ENCODE measurements around the gene NPM1.
"Not testable (repeated sequence)": the region's sequence is repeated elsewhere in the genome, so short reads cannot be mapped to it uniquely, and the experiment has no call there.

Gene NPM1

DNA sequence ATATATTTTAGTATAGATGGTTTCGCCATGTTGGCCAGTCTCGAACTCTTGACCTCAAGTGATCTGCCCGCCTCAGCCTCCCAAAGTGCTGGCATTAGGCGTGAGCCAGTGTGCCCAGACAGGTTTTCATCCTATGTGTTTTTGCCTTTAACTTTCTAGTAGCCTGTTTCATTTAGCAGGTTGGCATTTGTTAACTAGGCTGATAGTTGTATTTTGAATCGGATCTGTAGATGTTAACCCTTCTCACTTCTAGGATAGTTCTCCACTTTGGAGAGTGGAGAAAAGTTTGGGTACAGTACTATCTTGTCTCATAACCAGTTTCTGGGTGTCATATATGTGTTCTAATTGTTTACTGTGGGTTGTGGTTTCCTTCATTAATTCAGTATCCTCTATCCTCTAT is 24.5 kb downstream of the NPM1 start:
- DNase-seq (ENCODE audit: low read depth in 2 of 2, low spot score in 1 of 2) = no peak

- no peak for DNase-seq (ENCODE audit: low read depth in 2 of 2, low spot score in 1 of 2)
Measured at GRCh38 chr5:171413153-171413910, 25.7 kb downstream of the NPM1 start.

DNA sequence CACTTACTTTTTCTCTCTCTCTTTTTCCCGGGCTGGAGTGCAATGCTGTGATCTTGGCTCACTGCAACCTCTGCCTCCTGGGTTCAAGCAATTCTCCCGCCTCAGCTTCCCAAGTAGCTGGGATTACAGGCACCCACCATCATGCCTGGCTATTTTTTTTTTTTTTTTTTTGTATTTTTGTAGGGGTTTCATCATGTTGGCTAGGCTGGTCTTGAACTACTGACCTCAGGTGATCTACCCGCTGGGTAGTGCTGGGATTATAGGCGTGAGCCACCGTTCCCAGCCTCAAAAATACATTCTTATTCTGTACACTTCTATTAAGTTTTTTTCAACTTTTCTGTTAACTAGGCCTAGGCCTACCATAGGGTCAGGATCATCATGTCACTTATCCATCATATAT is 26.3 kb downstream of the NPM1 start:
- DNase-seq (ENCODE audit: low read depth in 2 of 2, low spot score in 1 of 2) = not testable (repeated sequence)

- DNase-seq (ENCODE audit: low read depth in 2 of 2, low spot score in 1 of 2) = no peak
Measured at GRCh38 chr5:171415115-171415730, 27.6 kb downstream of the NPM1 start.

- DNase-seq (ENCODE audit: low read depth in 2 of 2, low spot score in 1 of 2) = no peak
Measured at GRCh38 chr5:171416160-171417049, 28.8 kb downstream of the NPM1 start.

- DNase-seq (ENCODE audit: low read depth in 2 of 2, low spot score in 1 of 2) = peak in 1 of 2 donors; percentile 11
Measured at GRCh38 chr5:171418316-171418981, 30.8 kb downstream of the NPM1 start.

- DNase-seq (ENCODE audit: low read depth in 2 of 2, low spot score in 1 of 2) = no peak
Measured at GRCh38 chr5:171418982-171419687, 31.5 kb downstream of the NPM1 start, which contains the start of gene FGF18. Gene FGF18, plus strand, starts transcription at chr5:171419647. Its CDS starts 553 bp downstream, at chr5:171420200.

GRCh38 chr5:171419688-171420430 is 32.2 kb downstream of the NPM1 start:
- no peak for DNase-seq (ENCODE audit: low read depth in 2 of 2, low spot score in 1 of 2)

DNA sequence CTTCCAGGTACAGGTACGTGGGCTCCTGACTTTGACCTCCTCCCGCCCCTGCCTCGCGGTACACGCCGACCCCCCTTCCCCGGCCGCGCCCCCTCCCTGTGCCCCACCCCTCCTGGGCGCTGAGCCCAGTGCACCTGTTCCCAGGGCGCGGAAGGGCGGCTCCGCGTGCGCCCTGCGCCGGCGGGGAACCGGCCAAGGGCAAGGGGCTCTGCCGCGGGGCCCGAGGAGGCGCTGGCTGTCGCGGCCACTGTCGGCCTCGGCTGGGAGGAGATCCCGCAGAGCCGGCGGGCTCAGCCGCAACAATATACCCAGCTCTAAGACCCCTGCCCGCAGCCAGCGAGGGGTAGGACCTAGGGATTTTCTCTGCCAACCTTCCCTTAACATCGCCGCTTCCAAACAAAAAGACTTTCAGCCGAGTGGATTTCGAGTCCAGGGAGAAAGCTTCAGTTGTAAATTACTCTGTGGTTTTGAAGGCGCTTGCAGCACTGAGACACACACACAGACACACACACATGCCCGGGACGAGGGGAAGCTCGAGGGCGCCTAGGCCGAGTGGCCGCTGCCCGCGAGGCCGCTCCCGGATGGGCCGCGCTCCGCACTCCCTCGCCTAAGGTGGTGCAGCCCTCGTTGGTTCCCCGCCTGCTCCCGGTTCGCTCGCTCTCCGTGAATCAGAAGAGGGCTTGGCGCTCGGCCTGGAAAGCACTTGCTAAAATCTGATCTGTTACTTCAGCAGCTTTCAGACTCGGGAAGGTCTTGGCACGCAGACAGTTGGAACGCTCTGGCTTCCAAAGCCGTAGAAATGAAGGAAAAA is 33.0 kb downstream of the NPM1 start:
- DNase-seq (ENCODE audit: low read depth in 2 of 2, low spot score in 1 of 2) = no peak

GRCh38 chr5:171421331-171422262 is 33.9 kb downstream of the NPM1 start:
- DNase-seq (ENCODE audit: low read depth in 2 of 2, low spot score in 1 of 2) = no peak

DNA sequence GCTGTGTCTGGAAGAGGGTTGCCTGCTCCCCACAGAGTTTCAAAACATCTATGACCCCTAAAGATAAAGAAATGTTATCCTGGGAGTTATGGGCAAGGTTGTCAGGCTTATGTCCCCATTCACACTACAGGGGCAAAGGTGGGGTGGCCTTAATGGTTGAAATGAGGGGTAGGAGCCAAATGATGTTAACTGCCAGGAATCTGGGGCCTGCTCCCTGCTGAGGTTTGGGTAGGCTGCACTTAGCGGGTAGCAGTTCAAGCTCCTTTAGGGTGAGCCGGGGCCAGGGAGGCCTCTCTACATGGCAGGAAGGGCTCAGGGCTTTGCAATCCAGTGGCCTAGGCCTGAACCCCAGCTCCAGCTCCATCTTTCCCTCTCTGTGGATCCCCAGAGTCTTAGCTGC is 34.8 kb downstream of the NPM1 start:
- no peak for DNase-seq (ENCODE audit: low read depth in 2 of 2, low spot score in 1 of 2)

DNA sequence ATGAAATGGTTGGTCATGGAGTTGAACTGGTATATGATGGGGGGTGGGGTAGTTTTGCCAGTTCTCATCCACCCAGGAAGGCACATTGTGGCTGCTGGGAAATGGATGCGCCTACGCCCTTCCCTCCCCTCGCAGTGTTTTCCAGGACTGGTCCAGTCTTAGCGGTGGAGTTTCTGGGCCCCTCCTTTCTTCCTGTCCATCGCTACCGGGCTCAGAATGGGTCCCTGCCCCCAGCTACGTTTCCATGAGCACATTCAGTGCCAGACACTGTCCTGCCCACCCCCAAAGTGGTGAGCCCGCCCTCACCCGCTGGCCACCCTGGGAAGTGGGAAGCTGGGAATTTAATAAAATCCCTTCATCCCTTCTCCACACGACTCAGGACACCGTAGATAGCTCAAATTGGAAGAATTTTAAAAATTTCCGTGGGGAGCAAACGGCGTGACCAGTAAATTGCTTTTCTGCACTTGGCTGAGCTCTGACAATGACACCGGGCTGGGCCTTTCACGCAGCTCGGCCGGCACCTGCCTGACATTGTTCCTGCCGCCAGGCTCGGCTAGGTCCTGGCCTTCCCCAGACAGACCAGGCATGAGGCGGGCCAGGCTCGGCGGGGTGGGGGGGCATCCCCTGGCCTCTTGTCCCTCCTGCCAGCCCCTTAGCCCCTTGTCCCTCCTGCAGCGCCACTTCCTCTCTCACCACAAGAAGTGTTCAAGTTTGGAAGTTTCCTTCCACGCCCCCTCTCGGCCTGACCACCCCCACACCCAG is 35.4 kb downstream of the NPM1 start:
- no peak for DNase-seq (ENCODE audit: low read depth in 2 of 2, low spot score in 1 of 2)

GRCh38 chr5:171424726-171425125 is 37.1 kb downstream of the NPM1 start:
- DNase-seq (ENCODE audit: low read depth in 2 of 2, low spot score in 1 of 2) = no peak

DNA sequence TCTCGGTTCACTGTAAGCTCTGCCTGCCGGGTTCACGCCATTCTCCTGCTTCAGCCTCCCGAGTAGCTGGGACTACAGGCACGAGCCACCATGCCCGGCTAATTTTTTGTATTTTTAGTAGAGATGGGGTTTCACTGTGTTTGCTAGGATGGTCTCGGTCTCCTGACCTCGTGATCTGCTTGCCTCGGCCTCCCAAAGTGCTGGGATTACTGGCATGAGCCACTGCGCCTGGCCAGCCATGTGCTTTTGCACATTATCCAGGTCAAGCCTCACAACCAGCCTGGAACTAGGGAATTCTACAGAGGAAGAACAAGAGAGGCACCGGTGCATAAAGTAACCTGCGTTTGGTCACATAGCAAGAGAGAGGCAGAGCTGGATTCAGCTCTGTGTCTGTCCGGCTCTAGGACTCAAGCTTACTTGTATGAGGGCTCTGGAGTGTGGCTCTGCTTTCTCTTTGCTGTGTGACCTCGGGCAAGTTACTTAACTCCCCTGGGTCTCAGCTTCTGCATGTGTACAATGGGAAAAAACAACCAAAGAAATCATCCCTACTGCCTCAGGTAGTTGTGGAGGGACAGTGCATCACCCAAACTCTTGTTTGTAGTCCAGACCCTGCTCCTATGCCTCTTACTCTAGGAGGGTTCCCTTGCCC is 38.1 kb downstream of the NPM1 start:
- no peak for DNase-seq (ENCODE audit: low read depth in 2 of 2, low spot score in 1 of 2)

GRCh38 chr5:171426266-171426665 is 38.6 kb downstream of the NPM1 start:
- DNase-seq (ENCODE audit: low read depth in 2 of 2, low spot score in 1 of 2) = no peak

DNA sequence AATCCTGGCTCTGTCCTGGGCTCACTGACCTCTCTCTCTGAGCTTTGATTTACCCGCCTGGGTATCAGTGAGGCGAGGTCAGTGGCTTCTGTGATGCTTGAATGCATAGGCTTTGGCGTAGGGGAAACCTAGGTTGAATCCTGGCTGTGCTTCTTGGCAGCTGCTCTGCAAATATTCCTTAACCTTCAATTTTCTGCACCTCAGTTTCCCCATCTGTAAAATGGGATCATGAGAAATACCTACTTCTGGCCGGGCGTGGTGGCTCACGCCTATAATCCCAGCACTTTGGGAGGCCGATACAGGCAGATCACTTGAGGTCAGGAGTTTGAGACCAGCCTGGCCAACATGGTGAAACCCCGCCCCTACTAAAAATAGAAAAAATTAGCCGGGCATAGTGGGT is 39.0 kb downstream of the NPM1 start:
- DNase-seq (ENCODE audit: low read depth in 2 of 2, low spot score in 1 of 2) = no peak
